ENCODE measurements around the gene ATMIN.
A peak's percentile ranks its signal among the peaks of the same experiment; 100 is the strongest.

ATMIN gene

DNA sequence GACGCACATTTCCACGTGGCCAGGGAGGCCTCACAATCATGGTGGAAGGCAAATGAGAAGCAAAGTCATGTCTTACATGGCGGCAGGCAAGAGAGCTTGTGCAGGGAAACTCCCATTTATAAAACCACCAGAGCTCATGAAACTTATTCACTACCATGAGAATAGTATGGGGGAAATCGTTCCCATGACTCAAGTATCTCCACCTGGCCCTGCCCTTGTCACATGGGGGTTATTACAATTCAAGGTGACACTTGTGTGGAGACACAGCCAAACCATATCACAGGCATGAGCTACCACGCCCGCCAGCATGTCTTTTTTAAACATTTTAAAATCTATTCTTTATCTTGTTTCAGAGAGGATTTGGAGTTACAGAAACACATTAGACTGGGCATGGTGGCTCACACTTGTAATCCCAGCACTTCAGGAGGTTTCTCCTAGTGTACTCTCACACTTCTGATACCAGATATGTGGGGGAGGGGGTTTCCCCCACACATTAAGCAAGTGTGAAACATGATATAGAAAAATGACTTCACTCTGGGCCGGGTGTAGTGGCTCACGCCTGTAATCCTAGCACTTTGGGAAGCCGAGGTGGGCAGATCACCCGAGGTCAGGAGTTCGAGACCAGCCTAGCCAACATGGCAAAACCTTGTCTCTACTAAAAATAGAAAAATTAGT lies 5.6 kb upstream of the ATMIN start:
- H3K9me3 ChIP-seq (replicated peaks in 1 of 2; ENCODE audit: control insufficient read depth in 2 of 2, insufficient read depth in 1 of 2, low read depth in 1 of 2, low read length in 2 of 2) = no peaks in the 10 kb centered on the region
- no peak overlapping the region for H3K14ac ChIP-seq (ENCODE audit: low read length)
- H2AK5ac ChIP-seq (ENCODE audit: low read depth, low read length) = no peak overlapping the region
- H3K4me2 ChIP-seq (ENCODE audit: insufficient read depth, low read length, poor library complexity, severe bottlenecking) = no peak overlapping the region
- H3K18ac ChIP-seq (ENCODE audit: low read length) = no peak overlapping the region
- no peak overlapping the region for H4K8ac ChIP-seq (ENCODE audit: low read depth, low read length)
- no peak overlapping the region for H2BK12ac ChIP-seq (ENCODE audit: low read length)
- H3K4me3 ChIP-seq (ENCODE audit: low read length in 2 of 2) = no peak overlapping the region
- no peak overlapping the region for H3K23ac ChIP-seq (ENCODE audit: low read depth, low read length, poor library complexity)
- DNase-seq (ENCODE audit: low spot score) = no peak
- no CpG with 5 or more reads among the region's 11 CpGs for WGBS, 2 donors (ENCODE audit: extremely low coverage in 2 of 2, insufficient read length in 2 of 2, insufficient replicate concordance in 1 of 2)
- H4K91ac ChIP-seq (ENCODE audit: low read depth, low read length, poor library complexity) = no peak overlapping the region
- no peak overlapping the region for H3K4ac ChIP-seq (ENCODE audit: low read length)
- peaks cover 13 to 52% of the 10 kb centered on the region in 2 donors for H3K36me3 ChIP-seq (replicated peaks in 1 of 2; ENCODE audit: control insufficient read depth in 2 of 2, insufficient read depth in 2 of 2, low read length in 2 of 2)
- H2BK15ac ChIP-seq (ENCODE audit: low read length) = no peak overlapping the region
- H2AFZ ChIP-seq (ENCODE audit: low read length) = no peak overlapping the region
- H3K4me1 ChIP-seq (ENCODE audit: control insufficient read depth in 2 of 2, insufficient read depth in 1 of 2, low read depth in 1 of 2, low read length in 2 of 2) = no peaks in the 10 kb centered on the region
- no peaks in the 10 kb centered on the region for H3K79me1 ChIP-seq (ENCODE audit: low read depth, low read length)
- H3K27ac ChIP-seq (replicated peaks; ENCODE audit: low read length) = no peak overlapping the region
- H2BK120ac ChIP-seq (ENCODE audit: low read depth, low read length) = no peak overlapping the region
- no peak overlapping the region for H3K9ac ChIP-seq (ENCODE audit: low read depth, low read length, poor library complexity)
- no peaks in the 10 kb centered on the region for H3K27me3 ChIP-seq (ENCODE audit: control insufficient read depth in 3 of 3, insufficient read depth in 3 of 3, low read depth in 1 of 3, low read length in 3 of 3)
- H2BK5ac ChIP-seq (ENCODE audit: low read length) = no peak overlapping the region

DNA sequence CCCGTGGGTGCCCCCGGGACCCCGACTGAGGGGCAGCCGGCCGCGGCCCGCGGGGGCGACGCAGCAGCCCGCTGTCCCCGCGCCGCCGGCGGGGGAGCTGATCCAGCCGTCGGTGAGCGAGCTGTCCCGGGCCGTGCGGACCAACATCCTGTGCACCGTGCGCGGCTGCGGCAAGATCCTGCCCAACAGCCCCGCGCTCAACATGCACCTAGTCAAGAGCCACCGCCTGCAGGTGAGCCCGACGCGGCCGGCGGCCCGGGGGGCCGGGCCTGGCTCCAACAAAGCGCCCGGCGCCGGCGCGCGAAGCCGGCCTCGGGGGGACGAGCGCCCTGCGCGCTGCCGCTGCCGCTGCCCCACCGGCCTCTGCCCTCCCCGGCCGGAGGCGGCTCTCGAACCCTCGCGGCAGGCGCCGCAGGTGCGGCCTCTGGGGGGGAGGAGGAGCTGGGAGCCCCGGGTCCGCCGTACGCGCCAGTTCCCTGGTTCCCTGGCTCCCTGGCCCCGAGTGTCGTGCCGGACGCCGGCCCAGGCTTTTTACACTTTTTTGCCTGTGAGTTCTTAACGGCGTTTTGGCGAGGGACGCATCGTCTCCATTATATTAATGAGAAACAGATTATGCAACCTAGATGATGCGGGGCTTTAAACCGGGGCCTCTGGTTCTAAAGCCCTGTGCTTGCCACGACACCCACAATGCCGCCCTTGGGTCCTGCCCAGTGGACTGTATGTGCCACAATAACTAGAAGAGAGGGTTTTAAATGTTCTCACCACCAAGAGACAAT lies 521 bp downstream of the ATMIN start:
- H3K36me3 ChIP-seq (replicated peaks in 1 of 2; ENCODE audit: control insufficient read depth in 2 of 2, insufficient read depth in 2 of 2, low read length in 2 of 2) = peaks cover 2 to 38% of the 10 kb centered on the region in 2 donors
- H3K79me1 ChIP-seq (ENCODE audit: low read depth, low read length) = no peaks in the 10 kb centered on the region
- H3K27me3 ChIP-seq (ENCODE audit: control insufficient read depth in 3 of 3, insufficient read depth in 3 of 3, low read depth in 1 of 3, low read length in 3 of 3) = no peaks in the 10 kb centered on the region
- no peak overlapping the region for H4K8ac ChIP-seq (ENCODE audit: low read depth, low read length)
- peak overlapping the region; percentile 68 for H3K4me2 ChIP-seq (ENCODE audit: insufficient read depth, low read length, poor library complexity, severe bottlenecking)
- peak overlapping the region; percentile 89 to 100 for H3K4me3 ChIP-seq (ENCODE audit: low read length in 2 of 2)
- H4K91ac ChIP-seq (ENCODE audit: low read depth, low read length, poor library complexity) = no peak overlapping the region
- no CpG with 5 or more reads among the region's 80 CpGs for WGBS, 2 donors (ENCODE audit: extremely low coverage in 2 of 2, insufficient read length in 2 of 2, insufficient replicate concordance in 1 of 2)
- DNase-seq (ENCODE audit: low spot score) = peak; percentile 17
- peak overlapping the region; percentile 88 for H2AFZ ChIP-seq (ENCODE audit: low read length)
- no peak overlapping the region for H2BK5ac ChIP-seq (ENCODE audit: low read length)
- H3K4me1 ChIP-seq (ENCODE audit: control insufficient read depth in 2 of 2, insufficient read depth in 1 of 2, low read depth in 1 of 2, low read length in 2 of 2) = peaks cover 5 to 11% of the 10 kb centered on the region in 2 donors
- H2AK5ac ChIP-seq (ENCODE audit: low read depth, low read length) = no peak overlapping the region
- H3K14ac ChIP-seq (ENCODE audit: low read length) = peak overlapping the region; percentile 92
- no peak overlapping the region for H3K4ac ChIP-seq (ENCODE audit: low read length)
- no peak overlapping the region for H2BK15ac ChIP-seq (ENCODE audit: low read length)
- H3K9me3 ChIP-seq (replicated peaks in 1 of 2; ENCODE audit: control insufficient read depth in 2 of 2, insufficient read depth in 1 of 2, low read depth in 1 of 2, low read length in 2 of 2) = no peaks in the 10 kb centered on the region
- H2BK120ac ChIP-seq (ENCODE audit: low read depth, low read length) = no peak overlapping the region
- peak overlapping the region; percentile 69 for H3K23ac ChIP-seq (ENCODE audit: low read depth, low read length, poor library complexity)
- H3K27ac ChIP-seq (replicated peaks; ENCODE audit: low read length) = peak overlapping the region; percentile 40
- H2BK12ac ChIP-seq (ENCODE audit: low read length) = no peak overlapping the region
- H3K18ac ChIP-seq (ENCODE audit: low read length) = peak overlapping the region; percentile 97
- H3K9ac ChIP-seq (ENCODE audit: low read depth, low read length, poor library complexity) = peak overlapping the region; percentile 97

DNA sequence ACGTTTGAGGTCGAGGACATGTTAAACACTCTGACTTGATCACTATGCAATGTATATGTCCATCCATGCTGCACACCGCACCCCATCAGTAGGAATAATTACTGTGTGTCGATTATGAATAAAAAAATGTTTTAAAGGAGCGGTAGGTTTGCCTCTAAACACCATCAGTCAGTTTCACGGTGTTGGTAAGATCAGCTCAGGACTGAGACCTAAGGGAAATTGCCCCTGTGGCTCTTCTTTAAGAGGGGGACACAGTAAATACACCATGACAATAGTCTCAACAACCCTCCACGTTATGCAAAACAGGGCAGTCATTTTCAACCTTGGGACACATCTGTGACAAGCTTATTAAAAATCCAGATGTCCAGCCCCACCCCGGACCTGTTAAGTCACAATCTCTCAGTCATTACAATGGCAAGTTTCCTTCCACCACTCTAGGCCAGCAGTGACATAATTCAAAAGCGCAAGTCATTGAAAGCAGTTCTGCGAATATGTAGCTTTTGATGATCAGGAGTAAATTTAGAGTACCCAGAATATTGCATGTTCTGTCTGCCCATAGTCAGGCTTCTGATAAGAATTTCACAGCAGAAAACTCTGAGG lies 1.2 kb downstream of the ATMIN start:
- Histone ChIP-seq H3K9ac (ENCODE audit: low read depth, low read length, poor library complexity) (peak overlapping the region; percentile 80), H3K4me1 (ENCODE audit: control insufficient read depth in 2 of 2, insufficient read depth in 1 of 2, low read depth in 1 of 2, low read length in 2 of 2) (peaks cover 5 to 17% of the 10 kb centered on the region in 2 donors), H3K23ac (ENCODE audit: low read depth, low read length, poor library complexity) (no peak overlapping the region), H3K18ac (ENCODE audit: low read length) (no peak overlapping the region), H3K79me1 (ENCODE audit: low read depth, low read length) (no peaks in the 10 kb centered on the region), H2BK120ac (ENCODE audit: low read depth, low read length) (no peak overlapping the region), H3K27me3 (ENCODE audit: control insufficient read depth in 3 of 3, insufficient read depth in 3 of 3, low read depth in 1 of 3, low read length in 3 of 3) (no peaks in the 10 kb centered on the region), H2BK15ac (ENCODE audit: low read length) (no peak overlapping the region), H4K8ac (ENCODE audit: low read depth, low read length) (no peak overlapping the region), H3K14ac (ENCODE audit: low read length) (no peak overlapping the region), H3K4ac (ENCODE audit: low read length) (no peak overlapping the region), H2AK5ac (ENCODE audit: low read depth, low read length) (no peak overlapping the region), H2BK12ac (ENCODE audit: low read length) (no peak overlapping the region), H2BK5ac (ENCODE audit: low read length) (no peak overlapping the region), H3K36me3 (replicated peaks in 1 of 2; ENCODE audit: control insufficient read depth in 2 of 2, insufficient read depth in 2 of 2, low read length in 2 of 2) (peaks cover 6 to 45% of the 10 kb centered on the region in 2 donors), H3K4me2 (ENCODE audit: insufficient read depth, low read length, poor library complexity, severe bottlenecking) (peak overlapping the region; percentile 68), H2AFZ (ENCODE audit: low read length) (no peak overlapping the region), H3K4me3 (ENCODE audit: low read length in 2 of 2) (peak overlapping the region; percentile 89 to 100), H3K9me3 (replicated peaks in 1 of 2; ENCODE audit: control insufficient read depth in 2 of 2, insufficient read depth in 1 of 2, low read depth in 1 of 2, low read length in 2 of 2) (no peaks in the 10 kb centered on the region), H4K91ac (ENCODE audit: low read depth, low read length, poor library complexity) (no peak overlapping the region), H3K27ac (replicated peaks; ENCODE audit: low read length) (no peak overlapping the region)
- DNase-seq (ENCODE audit: low spot score) = no peak
- WGBS, 2 donors (ENCODE audit: extremely low coverage in 2 of 2, insufficient read length in 2 of 2, insufficient replicate concordance in 1 of 2) = no CpG with 5 or more reads among the region's 10 CpGs

DNA sequence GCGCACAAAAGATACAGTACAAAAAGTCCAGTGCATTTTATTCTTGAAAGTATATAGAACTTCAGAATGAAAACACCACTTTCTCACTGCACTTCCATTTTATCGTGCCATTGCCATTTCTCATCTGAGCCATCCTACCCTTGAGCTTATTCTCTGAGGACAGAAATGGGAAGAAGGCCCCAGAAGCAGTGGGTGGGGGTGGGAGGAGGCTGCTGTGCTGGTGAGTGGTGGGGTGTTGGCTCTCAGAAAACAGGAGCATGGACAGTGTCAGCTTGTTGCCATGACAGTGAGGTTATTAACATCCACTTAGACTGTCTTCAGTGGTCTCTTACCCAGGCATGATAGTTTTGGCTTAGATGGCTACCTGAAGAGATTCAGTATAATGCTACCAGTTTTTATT lies 4.5 kb downstream of the ATMIN start:
- H3K4me1 ChIP-seq (ENCODE audit: control insufficient read depth in 2 of 2, insufficient read depth in 1 of 2, low read depth in 1 of 2, low read length in 2 of 2) = peaks cover 5 to 20% of the 10 kb centered on the region in 2 donors
- H3K36me3 ChIP-seq (replicated peaks in 1 of 2; ENCODE audit: control insufficient read depth in 2 of 2, insufficient read depth in 2 of 2, low read length in 2 of 2) = peaks cover 29 to 78% of the 10 kb centered on the region in 2 donors
- H3K4me2 ChIP-seq (ENCODE audit: insufficient read depth, low read length, poor library complexity, severe bottlenecking) = peak overlapping the region; percentile 21
- WGBS, 2 donors (ENCODE audit: extremely low coverage in 2 of 2, insufficient read length in 2 of 2, insufficient replicate concordance in 1 of 2) = no CpG with 5 or more reads among the region's 2 CpGs
- no peak overlapping the region for H2BK120ac ChIP-seq (ENCODE audit: low read depth, low read length)
- no peak overlapping the region for H2BK5ac ChIP-seq (ENCODE audit: low read length)
- H4K8ac ChIP-seq (ENCODE audit: low read depth, low read length) = no peak overlapping the region
- peak overlapping the region; percentile 56 for H3K27ac ChIP-seq (replicated peaks; ENCODE audit: low read length)
- H3K4ac ChIP-seq (ENCODE audit: low read length) = no peak overlapping the region
- H2AK5ac ChIP-seq (ENCODE audit: low read depth, low read length) = no peak overlapping the region
- H3K9me3 ChIP-seq (replicated peaks in 1 of 2; ENCODE audit: control insufficient read depth in 2 of 2, insufficient read depth in 1 of 2, low read depth in 1 of 2, low read length in 2 of 2) = no peaks in the 10 kb centered on the region
- no peak overlapping the region for H3K9ac ChIP-seq (ENCODE audit: low read depth, low read length, poor library complexity)
- H3K79me1 ChIP-seq (ENCODE audit: low read depth, low read length) = peaks cover 2% of the 10 kb centered on the region
- H2BK12ac ChIP-seq (ENCODE audit: low read length) = no peak overlapping the region
- no peak overlapping the region for H2BK15ac ChIP-seq (ENCODE audit: low read length)
- no peak overlapping the region for H3K4me3 ChIP-seq (ENCODE audit: low read length in 2 of 2)
- no peak overlapping the region for H4K91ac ChIP-seq (ENCODE audit: low read depth, low read length, poor library complexity)
- H3K18ac ChIP-seq (ENCODE audit: low read length) = no peak overlapping the region
- no peak for DNase-seq (ENCODE audit: low spot score)
- no peak overlapping the region for H3K23ac ChIP-seq (ENCODE audit: low read depth, low read length, poor library complexity)
- H2AFZ ChIP-seq (ENCODE audit: low read length) = no peak overlapping the region
- H3K14ac ChIP-seq (ENCODE audit: low read length) = no peak overlapping the region
- no peaks in the 10 kb centered on the region for H3K27me3 ChIP-seq (ENCODE audit: control insufficient read depth in 3 of 3, insufficient read depth in 3 of 3, low read depth in 1 of 3, low read length in 3 of 3)

Measured in neuronal stem cell (in vitro differentiated cells).